NCI-H1694 treated with DMSO at 0.1 percent for 48 hours (cell line): Measurements from ENCODE around the gene TNRC18.

ENCODE experiments used
- DNase-seq: peaks from one replicate; lab custom pipeline; 2025; lab: John Stamatoyannopoulos, UW

The TNRC18 gene

GRCh38 chr7:5428478-5429252 lies 5.0 kb upstream of the TNRC18 start:
- peak; percentile 86 for DNase-seq

GRCh38 chr7:5426226-5426475 lies 2.5 kb upstream of the TNRC18 start:
- peak; percentile 67 for DNase-seq

- DNase-seq, result peak; percentile 94
These were observed 2.0 kb upstream of the TNRC18 start for GRCh38 chr7:5425507-5426225.

GRCh38 chr7:5424749-5425506 lies 1.3 kb upstream of the TNRC18 start:
- DNase-seq, result peak; percentile 53

- peak; percentile 99 for DNase-seq
These were observed 528 bp upstream of the TNRC18 start for GRCh38 chr7:5423976-5424748.

GRCh38 chr7:5422396-5423305 lies 983 bp downstream of the TNRC18 start:
- no peak for DNase-seq

GRCh38 chr7:5421714-5422395 lies 1.8 kb downstream of the TNRC18 start:
- peak; percentile 45 for DNase-seq

GRCh38 chr7:5420881-5421713 lies 2.5 kb downstream of the TNRC18 start:
- no peak for DNase-seq

GRCh38 chr7:5420067-5420880 lies 3.4 kb downstream of the TNRC18 start:
- DNase-seq, result no peak

GRCh38 chr7:5419539-5420066 lies 4.0 kb downstream of the TNRC18 start:
- DNase-seq, result no peak

- peak; percentile 26 for DNase-seq
These were observed 5.4 kb downstream of the TNRC18 start for GRCh38 chr7:5418285-5418582.

- DNase-seq, result no peak
These were observed 6.2 kb downstream of the TNRC18 start for GRCh38 chr7:5417106-5418071.

GRCh38 chr7:5414916-5415315 lies 8.7 kb downstream of the TNRC18 start:
- no peak for DNase-seq

GRCh38 chr7:5413449-5413786 lies 10.2 kb downstream of the TNRC18 start:
- no peak for DNase-seq

- no peak for DNase-seq
These were observed 14.9 kb downstream of the TNRC18 start for GRCh38 chr7:5408777-5409176.

- DNase-seq, result no peak
These were observed 16.4 kb downstream of the TNRC18 start for GRCh38 chr7:5406957-5407945.
